Skin epidermis (tissue), 12 donors: ENCODE measurements around the gene PLEKHA1.
A peak's percentile ranks its signal among the peaks of the same experiment; 100 is the strongest.

Experiments used
- H3K27ac ChIP-seq, 21 experiments: fragments of 200-600 bp; sonication (generic) in 11 of 21; one replicate each; pipeline ENCODE4 v1.5.0; 2020; ENCODE audit warnings: mild to moderate bottlenecking in 3 of 21, inconsistent platforms in 2 of 21, moderate library complexity in 2 of 21
- H3K4me3 ChIP-seq, 7 experiments: fragments of 200-600 bp; sonication (generic) in 2 of 7; one replicate each; pipeline ENCODE4 v1.5.0; 2020; ENCODE audit warnings: inconsistent platforms in 2 of 7, mild to moderate bottlenecking in 2 of 7, moderate library complexity in 1 of 7

The PLEKHA1 gene

DNA sequence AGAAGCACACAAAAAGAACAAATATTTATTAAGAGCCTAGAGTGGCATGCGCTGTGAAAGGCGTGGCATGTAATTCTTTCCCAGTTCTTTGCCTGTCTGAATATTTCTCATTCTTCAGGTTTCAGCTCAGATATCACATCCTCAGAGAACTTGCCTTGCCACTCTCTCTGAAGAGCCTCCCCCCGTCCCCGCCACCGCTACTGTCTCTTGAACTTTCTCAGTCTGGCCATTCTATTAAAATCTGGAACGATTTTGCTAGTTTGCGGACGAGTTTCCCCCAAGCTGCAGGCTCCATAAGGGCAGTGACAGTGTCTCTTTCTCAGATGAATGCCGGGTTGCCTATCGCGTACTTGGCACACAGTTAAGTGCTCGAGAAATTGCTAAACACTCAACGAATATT lies 787 bp upstream of the PLEKHA1 start:
- Histone ChIP-seq H3K27ac (peak overlapping the region in 15 of 21 experiments; percentile 28 to 99 (median 72)), H3K4me3 (peak overlapping the region; percentile 68 to 93 (median 80))

GRCh38 chr10:122374859-122375678 lies 561 bp downstream of the PLEKHA1 start:
- H3K27ac ChIP-seq: peak overlapping the region; percentile 81 to 99 (median 96)
- peak overlapping the region; percentile 68 to 93 (median 80) for H3K4me3 ChIP-seq

DNA sequence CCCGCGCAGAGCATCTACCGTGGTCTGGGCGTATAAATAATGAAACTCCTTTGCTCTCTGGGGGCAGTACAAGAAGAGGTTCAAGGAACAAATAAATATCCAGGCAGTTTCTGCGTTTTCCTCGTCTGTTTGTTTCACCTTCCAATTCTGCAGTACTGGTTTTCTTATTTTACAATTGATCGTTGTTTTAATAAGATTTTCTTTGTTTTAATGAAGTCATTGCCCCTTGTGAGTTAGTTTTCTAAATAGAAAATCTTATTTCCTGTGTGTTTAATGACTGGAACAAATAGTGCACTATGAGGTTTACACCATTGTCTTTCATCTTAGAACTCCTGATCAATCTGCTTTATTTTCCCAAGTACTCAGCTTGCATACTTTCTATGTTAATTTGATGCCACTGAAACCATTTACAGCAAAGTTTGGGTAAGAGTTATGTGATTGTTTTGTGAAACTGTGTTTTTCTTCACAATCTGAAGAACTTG lies 1.2 kb downstream of the PLEKHA1 start:
- H3K27ac ChIP-seq: peak overlapping the region in 20 of 21 experiments; percentile 81 to 99 (median 96)
- H3K4me3 ChIP-seq: peak overlapping the region; percentile 68 to 93 (median 80)

DNA sequence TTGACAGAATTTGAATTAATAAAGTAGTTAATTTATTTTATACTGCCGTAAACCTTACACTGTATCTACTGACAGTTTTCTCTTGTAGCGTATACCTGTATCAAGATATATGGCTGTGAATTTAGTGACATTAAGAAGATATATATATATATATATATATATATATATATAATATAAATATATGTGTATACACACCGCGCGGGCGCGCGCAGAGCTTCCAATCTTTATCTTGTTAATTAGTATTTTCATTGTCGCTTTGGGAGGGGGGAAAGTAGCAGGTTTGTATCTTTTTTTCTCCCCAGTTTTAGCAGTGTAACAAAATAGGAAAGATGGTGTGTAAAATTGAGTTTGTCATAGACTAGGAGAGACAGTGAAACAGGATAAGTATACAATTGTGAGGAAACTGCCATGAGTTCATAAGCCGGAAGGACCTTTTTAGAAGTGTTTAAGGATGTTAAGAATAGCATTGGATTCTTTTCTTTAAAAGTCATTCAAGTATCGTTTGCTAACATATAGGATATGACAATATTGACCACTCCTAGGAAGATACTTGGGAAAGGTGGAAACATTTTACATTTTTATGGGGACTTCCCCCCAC lies 2.0 kb downstream of the PLEKHA1 start:
- peak overlapping the region in 2 of 21 experiments; percentile 98 to 99 for H3K27ac ChIP-seq
- H3K4me3 ChIP-seq: peak overlapping the region in 1 of 7 experiments; percentile 86

- no peak overlapping the region for H3K27ac ChIP-seq
Measured at GRCh38 chr10:122379041-122379440, 4.5 kb downstream of the PLEKHA1 start.

GRCh38 chr10:122379537-122379936 lies 5.0 kb downstream of the PLEKHA1 start:
- Histone ChIP-seq H3K4me3 (no peak overlapping the region), H3K27ac (no peak overlapping the region)

More at GRCh38 chr10:122379041-122379440, 4.5 kb downstream of the PLEKHA1 start:
- no peak overlapping the region for H3K4me3 ChIP-seq

- Histone ChIP-seq H3K27ac (no peak overlapping the region), H3K4me3 (no peak overlapping the region)
Measured at GRCh38 chr10:122380703-122381102, 6.2 kb downstream of the PLEKHA1 start.

- H3K27ac ChIP-seq: no peak overlapping the region
Measured at GRCh38 chr10:122381680-122382079, 7.2 kb downstream of the PLEKHA1 start.

DNA sequence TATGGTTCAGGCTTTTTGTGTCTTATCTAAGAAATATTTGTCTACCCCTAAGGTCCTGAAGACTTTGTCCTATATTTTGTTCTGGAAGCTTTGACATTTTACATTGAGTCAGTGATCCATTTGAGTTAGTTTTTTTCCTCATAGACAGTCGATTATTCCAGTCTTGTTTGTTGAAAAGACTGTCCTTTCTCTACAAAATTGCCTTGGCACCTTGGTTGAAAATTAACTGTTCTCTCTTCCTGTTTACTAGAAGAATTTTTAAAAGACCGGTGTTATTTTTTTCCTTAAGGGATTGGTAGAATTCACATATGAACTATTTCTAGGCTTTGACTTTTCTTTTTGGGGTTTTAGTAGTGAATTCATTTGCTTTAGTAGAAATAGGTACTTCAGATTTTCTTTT lies 12.0 kb downstream of the PLEKHA1 start:
- no peak overlapping the region for H3K4me3 ChIP-seq
- no peak overlapping the region for H3K27ac ChIP-seq

More at GRCh38 chr10:122381680-122382079, 7.2 kb downstream of the PLEKHA1 start:
- no peak overlapping the region for H3K4me3 ChIP-seq

DNA sequence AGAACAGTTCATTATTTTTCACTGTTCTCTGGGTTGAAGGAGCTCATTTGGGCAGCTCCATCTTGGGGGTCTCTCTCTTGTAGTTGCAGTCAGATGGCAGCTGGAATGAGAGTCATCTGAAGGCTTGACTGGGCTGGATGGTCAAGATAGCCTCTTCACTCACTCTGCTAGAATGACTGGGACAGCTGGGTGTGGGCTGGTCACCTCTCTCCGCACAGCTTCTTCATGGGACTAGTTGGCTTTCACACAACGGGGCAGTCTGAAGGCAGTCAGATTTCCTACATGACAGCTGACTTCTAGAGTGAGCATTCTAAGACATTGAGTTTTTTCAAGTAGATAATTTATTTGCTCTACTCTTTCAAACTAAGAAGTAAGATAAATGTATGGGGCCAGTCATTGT lies 13.1 kb downstream of the PLEKHA1 start:
- no peak overlapping the region for H3K4me3 ChIP-seq
- H3K27ac ChIP-seq: no peak overlapping the region

DNA sequence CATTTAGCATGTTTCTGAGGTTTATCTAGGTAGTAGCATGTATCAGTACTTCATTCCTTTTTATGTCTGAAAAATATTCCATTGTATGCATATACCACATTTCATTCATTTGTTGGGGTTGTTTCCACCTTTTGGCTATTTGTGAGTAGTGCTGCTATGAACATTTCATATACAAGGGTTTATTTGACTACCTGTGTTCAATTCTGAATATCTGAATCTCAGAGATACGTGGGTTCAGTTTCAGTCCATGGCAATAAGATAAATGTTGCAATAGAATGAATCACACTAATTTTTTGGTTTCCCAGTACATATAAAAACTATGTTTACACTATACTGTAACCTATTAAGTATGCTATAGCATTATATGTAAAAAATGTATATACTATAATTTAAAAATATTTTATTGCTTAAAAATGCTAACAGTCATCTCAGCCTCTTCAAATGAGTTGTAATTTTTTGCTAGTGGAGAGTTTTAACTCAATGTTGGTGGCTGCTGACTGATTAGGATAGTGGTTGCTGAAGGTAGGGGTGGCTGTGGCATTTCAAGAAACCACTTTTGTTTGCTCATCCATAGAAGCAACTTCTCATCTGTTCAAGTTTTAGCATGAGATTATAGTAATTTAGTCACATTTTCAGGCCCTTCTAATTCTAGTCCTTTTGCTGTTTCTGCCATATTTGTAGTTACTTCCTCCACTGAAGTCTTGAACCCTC lies 13.9 kb downstream of the PLEKHA1 start:
- H3K4me3 ChIP-seq: no peak overlapping the region
- no peak overlapping the region for H3K27ac ChIP-seq

DNA sequence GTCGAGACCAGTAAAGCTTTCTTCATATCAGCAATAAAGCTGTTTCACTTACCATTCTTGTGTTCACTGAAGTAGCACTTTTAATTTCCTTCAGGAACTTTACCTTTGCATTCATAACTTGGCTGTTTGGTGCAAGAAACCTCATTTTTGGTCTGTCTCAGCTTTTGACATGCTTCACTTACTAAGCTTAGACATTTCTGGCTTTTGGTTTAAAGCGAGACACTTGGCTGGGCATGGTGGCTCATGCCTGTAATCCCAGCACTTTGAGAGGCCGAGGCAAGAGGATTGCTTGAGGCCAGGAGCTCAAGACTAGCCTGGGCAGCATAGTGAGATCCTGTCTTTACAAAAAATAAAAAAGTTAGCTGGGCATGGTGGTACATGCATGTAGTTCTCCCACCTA lies 15.8 kb downstream of the PLEKHA1 start:
- H3K4me3 ChIP-seq: no peak overlapping the region
- H3K27ac ChIP-seq: no peak overlapping the region

DNA sequence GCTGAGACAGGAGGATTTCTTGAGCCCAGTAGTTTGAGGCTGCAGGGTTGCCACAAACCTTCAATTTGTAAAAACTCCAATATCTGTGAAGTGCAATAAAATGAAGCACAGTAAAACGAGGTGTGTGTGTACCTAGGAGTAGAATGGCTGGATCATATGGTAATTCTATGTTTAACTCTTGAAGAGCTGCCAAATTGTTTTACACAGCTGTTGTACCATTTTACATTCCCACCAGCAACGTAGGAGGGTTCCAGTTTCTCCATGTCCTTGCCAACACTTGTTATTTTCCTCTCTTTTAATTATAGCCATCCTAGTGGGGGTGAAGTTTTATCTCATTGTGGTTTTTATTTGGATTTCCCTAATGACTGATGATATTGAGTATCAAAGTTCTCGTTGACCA lies 16.2 kb downstream of the PLEKHA1 start:
- Histone ChIP-seq H3K4me3 (no peak overlapping the region), H3K27ac (no peak overlapping the region)

DNA sequence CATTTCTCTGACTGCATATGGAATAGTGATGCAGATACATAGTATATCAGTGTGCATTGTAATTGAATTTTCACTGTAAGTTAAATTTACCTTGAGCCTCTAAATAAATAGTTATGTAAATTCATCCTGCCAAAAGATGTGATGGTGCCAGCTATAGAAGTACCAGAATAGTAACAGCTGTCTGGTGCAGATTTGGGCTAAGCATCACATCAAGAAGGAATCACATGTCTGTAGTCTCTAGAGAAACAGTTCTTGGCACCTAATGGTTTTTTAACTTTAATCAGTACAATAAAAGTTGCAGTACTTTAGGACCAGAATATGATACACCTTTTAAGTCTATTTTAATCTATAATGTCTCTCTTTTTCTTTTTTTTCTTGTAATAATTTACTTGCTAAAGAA lies 17.4 kb downstream of the PLEKHA1 start:
- Histone ChIP-seq H3K4me3 (no peak overlapping the region), H3K27ac (no peak overlapping the region)

DNA sequence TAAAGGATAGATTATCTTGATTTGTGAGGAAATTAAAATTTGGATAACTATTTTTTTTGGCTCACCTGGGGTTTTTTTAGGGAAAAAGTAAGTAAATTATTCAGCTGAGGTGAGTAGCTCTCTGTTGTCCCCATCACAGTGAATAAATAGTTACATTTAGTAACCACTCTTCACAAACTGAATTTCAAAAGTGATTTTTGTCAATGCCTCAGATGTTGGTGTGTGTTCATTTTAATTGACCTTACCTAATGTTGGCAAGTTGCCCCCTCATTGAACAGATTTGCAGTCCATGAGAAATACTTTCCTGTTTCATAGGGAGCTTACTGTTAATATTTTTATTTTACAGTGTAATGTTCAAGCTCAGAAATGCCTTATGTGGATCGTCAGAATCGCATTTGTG lies 18.3 kb downstream of the PLEKHA1 start:
- Histone ChIP-seq H3K27ac (no peak overlapping the region), H3K4me3 (no peak overlapping the region)

- Histone ChIP-seq H3K27ac (no peak overlapping the region), H3K4me3 (no peak overlapping the region)
Measured at GRCh38 chr10:122393288-122393687, 18.8 kb downstream of the PLEKHA1 start.

GRCh38 chr10:122402548-122403131 lies 28.1 kb downstream of the PLEKHA1 start:
- H3K27ac ChIP-seq: no peak overlapping the region
- no peak overlapping the region for H3K4me3 ChIP-seq

DNA sequence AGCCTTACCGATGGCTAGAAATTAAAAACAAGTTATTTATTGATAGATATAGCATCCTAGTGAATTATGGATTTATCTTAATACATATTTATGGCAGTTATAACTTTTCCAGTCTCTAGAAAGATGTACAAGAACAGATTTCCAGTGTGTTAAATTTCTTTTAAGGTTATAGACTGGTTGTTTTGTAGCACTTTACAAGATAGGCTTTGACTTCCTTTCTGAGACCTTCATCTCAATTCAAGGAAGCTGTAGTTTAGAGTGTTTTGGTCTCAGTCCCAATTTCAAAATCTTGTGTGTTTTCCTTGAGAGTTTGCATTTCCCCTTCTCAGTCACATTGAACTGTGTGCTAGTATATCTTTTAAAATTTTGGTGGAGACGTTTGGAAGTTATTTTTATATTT lies 30.1 kb downstream of the PLEKHA1 start:
- H3K27ac ChIP-seq: no peak overlapping the region
- no peak overlapping the region for H3K4me3 ChIP-seq

GRCh38 chr10:122407375-122408125 lies 33.0 kb downstream of the PLEKHA1 start:
- no peak overlapping the region for H3K4me3 ChIP-seq
- peak overlapping the region in 15 of 21 experiments; percentile 7 to 61 (median 38) for H3K27ac ChIP-seq
